ENCODE results near the gene FAM98C.
A peak's percentile ranks its signal among the peaks of the same experiment; 100 is the strongest.

DNA sequence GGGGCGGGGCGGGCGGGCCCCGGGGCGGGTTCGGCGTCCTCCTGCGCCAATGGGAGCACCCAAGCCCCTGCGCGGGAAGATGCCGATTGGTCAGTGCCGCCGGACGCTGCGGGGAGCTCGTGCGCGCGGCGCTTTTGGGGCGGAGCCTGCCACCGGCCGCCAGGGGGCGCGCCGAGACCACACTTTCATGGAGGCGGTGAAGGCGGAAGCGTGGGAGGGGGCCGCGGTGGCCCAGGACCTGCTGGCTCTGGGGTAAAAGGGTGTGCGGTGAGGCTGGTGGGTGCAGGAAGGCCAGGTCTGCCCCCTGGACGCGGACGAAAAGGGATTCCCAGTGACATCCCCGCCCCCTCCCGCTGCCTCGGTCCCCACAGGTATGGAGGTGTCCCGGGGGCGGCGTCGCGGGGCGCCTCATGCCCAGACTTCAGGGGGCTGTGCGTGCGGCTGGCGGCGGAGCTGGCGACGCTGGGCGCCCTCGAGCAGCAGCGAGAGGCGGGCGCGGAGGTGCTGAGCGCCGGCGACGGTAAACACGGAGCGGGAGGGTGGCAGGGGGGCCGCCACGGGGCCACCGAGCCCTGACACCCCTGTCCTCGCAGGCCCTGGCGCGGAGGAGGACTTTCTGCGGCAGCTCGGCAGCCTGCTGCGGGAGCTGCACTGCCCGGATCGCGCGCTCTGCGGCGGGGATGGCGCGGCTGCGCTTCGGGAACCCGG, at the start of gene FAM98C:
- TF ChIP-seq, protein P1, sequence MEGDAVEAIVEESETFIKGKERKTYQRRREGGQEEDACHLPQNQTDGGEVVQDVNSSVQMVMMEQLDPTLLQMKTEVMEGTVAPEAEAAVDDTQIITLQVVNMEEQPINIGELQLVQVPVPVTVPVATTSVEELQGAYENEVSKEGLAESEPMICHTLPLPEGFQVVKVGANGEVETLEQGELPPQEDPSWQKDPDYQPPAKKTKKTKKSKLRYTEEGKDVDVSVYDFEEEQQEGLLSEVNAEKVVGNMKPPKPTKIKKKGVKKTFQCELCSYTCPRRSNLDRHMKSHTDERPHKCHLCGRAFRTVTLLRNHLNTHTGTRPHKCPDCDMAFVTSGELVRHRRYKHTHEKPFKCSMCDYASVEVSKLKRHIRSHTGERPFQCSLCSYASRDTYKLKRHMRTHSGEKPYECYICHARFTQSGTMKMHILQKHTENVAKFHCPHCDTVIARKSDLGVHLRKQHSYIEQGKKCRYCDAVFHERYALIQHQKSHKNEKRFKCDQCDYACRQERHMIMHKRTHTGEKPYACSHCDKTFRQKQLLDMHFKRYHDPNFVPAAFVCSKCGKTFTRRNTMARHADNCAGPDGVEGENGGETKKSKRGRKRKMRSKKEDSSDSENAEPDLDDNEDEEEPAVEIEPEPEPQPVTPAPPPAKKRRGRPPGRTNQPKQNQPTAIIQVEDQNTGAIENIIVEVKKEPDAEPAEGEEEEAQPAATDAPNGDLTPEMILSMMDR (IDR thresholded peaks at IDR 0.05; ENCODE audit: low read depth, low read length) = peak; percentile 41
- TF ChIP-seq POLR2A (IDR thresholded peaks at IDR 0.05; ENCODE audit: extremely low read depth, insufficient read length) = no peak
